Left lung (tissue), 10 donors: ENCODE measurements around the gene CREB3. TPM values are rescaled to one million over a fixed set of nuclear protein-coding genes. Genes with fewer than 3 reads are reported as not detected.

ENCODE experiments used
- ATAC-seq: fragments of 200-7000 bp; cut with Tn5 transposase; one replicate; pipeline ENCODE4 v1.9.1; 2020; ENCODE audit warnings: moderate library complexity
- DNase-seq, 4 donors: peaks; one replicate each; pipeline ENCODE4 v3.0.0-alpha.2; 2013 to 2020
- H3K27ac ChIP-seq, 2 donors: fragments of 200-600 bp; sonication (generic) in 1 of 2; one replicate each; pipeline versions ENCODE4 v1.5.0 to v1.8.0; 2020 to 2021
- H3K27me3 ChIP-seq, 2 donors: fragments of 200-600 bp; sonication (generic) in 1 of 2; one replicate each; pipeline versions ENCODE4 v1.5.0 to v1.8.0; 2020 to 2021
- H3K36me3 ChIP-seq, 2 donors: fragments of 200-600 bp; sonication (generic) in 1 of 2; one replicate each; pipeline versions ENCODE4 v1.5.0 to v1.8.0; 2020 to 2021
- H3K4me1 ChIP-seq, 2 donors: fragments of 200-600 bp; one replicate each; pipeline ENCODE4 v1.8.0; 2021
- H3K4me3 ChIP-seq, 2 donors: fragments of 200-600 bp; sonication (generic) in 1 of 2; one replicate each; pipeline versions ENCODE4 v1.5.0 to v1.8.0; 2020 to 2021; ENCODE audit warnings: mild to moderate bottlenecking in 1 of 2
- H3K9me3 ChIP-seq, 2 donors: fragments of 200-600 bp; sonication (generic) in 1 of 2; one replicate each; pipeline versions ENCODE4 v1.5.0 to v1.8.0; 2020 to 2021
- intact Hi-C, 2 donors: fragments of 100-400 bp; cut with DNase I; formaldehyde crosslinking; loops; one replicate each; pipeline versions ENCODE4 v1.11.2 to v1.14.2; 2022
- polyA plus RNA-seq, 6 donors: library from polyadenylated mRNA; unstranded; fragments of 120-200 nt; gene quantifications; one replicate each; pipeline ENCODE4 v1.2.1, GENCODE V29; 2013; ENCODE audit not compliant: insufficient read length in 6 of 6
- total RNA-seq, 2 donors: library from RNA; stranded (reverse); fragmentation: NEBNext Ultra II Directional; extraction: Animal tissue kit (Norgen Biotek cat#: 25700); gene quantifications; one replicate each; pipeline ENCODE4 v1.2.1, GENCODE V29; 2021
- TF ChIP-seq, protein P1 (sequence below), 2 donors: fragments of 200-600 bp; sonication (generic) in 1 of 2; IDR thresholded peaks; one replicate each; pipeline versions ENCODE4 v1.5.0 to v1.8.0; 2021; ENCODE audit warnings: antibody characterized with exemption in 2 of 2
- donor health status: DM: no; HTN: yes; CAD: no.
- donor health status: DM: no; HTN: no; CAD: no.

CREB3 gene
- total and polyA plus RNA-seq, 8 donors: 31.2 to 42.4 (median 39.8) TPM

DNA sequence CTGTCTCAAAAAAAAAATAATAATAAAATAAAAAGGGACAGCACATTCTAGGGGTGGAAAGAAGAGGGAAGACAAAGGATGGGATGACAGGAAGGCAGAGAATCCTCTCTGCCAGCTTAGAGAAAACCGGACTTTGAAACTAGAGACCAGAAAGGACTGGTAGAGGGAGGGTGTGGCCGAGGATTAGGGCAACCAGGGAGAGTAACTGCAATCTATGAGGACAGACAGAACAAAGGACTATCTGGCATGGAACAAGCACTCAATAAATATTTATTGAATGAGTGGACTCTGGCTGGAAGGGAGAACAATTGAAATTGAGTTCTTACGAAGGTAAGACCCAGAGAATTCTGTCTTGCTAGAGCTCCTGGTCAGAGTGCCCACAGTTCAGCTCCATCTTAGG is 14.1 kb downstream of the CREB3 start:
- Histone ChIP-seq H3K9me3 (no peaks in the 10 kb centered on the region), H3K27ac (peak overlapping the region in 1 of 2 donors; percentile 16), H3K27me3 (no peaks in the 10 kb centered on the region), H3K4me1 (peaks cover 28 to 68% of the 10 kb centered on the region in 2 donors), H3K36me3 (peaks cover 6 to 44% of the 10 kb centered on the region in 2 donors), H3K4me3 (peak overlapping the region; percentile 83 to 93)
- intact Hi-C loops: no loop called here
- DNase-seq: no peak
- ATAC-seq: no peak
- TF ChIP-seq, protein P1, sequence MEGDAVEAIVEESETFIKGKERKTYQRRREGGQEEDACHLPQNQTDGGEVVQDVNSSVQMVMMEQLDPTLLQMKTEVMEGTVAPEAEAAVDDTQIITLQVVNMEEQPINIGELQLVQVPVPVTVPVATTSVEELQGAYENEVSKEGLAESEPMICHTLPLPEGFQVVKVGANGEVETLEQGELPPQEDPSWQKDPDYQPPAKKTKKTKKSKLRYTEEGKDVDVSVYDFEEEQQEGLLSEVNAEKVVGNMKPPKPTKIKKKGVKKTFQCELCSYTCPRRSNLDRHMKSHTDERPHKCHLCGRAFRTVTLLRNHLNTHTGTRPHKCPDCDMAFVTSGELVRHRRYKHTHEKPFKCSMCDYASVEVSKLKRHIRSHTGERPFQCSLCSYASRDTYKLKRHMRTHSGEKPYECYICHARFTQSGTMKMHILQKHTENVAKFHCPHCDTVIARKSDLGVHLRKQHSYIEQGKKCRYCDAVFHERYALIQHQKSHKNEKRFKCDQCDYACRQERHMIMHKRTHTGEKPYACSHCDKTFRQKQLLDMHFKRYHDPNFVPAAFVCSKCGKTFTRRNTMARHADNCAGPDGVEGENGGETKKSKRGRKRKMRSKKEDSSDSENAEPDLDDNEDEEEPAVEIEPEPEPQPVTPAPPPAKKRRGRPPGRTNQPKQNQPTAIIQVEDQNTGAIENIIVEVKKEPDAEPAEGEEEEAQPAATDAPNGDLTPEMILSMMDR (IDR thresholded peaks at IDR 0.05): no peak

DNA sequence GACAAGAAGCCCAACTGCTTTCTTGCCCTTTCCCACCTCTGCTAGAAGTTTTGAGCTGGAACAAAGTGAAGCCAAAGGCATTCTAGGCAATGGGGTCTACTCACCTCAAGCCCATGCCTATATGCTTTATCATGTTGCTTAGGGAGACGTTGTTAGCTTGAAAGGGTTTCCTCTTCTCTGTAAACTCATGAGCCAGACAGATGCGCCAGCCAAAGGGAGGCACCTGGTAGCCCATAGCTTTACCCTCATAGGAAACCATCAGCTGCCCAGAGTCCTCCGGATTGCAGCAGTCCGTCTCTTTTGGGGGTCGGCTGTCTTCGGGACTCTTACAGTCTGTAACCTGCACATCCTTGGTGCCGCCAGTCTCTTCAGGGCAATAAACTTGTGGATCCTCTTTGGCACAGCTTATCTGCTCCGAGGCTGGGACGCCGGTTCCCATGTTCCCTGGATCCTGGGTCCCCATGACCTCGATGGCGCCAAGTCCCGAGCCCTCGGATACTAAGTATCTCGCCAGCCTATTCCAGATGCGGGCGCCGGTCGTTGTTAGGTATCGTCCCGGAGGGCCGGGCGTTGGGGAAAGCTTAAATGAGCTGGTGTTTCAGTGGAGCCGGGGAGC is 15.9 kb downstream of the CREB3 start:
- Histone ChIP-seq H3K4me3 (peak overlapping the region; percentile 83 to 93), H3K27me3 (no peaks in the 10 kb centered on the region), H3K27ac (peak overlapping the region; percentile 90 to 91), H3K4me1 (peaks cover 28 to 65% of the 10 kb centered on the region in 2 donors), H3K9me3 (no peaks in the 10 kb centered on the region), H3K36me3 (peaks cover 2 to 44% of the 10 kb centered on the region in 2 donors)
- DNase-seq (no peak), ATAC-seq (no peak)
- intact Hi-C loops: no loop called here
- TF ChIP-seq, protein P1 (IDR thresholded peaks at IDR 0.05): no peak

DNA sequence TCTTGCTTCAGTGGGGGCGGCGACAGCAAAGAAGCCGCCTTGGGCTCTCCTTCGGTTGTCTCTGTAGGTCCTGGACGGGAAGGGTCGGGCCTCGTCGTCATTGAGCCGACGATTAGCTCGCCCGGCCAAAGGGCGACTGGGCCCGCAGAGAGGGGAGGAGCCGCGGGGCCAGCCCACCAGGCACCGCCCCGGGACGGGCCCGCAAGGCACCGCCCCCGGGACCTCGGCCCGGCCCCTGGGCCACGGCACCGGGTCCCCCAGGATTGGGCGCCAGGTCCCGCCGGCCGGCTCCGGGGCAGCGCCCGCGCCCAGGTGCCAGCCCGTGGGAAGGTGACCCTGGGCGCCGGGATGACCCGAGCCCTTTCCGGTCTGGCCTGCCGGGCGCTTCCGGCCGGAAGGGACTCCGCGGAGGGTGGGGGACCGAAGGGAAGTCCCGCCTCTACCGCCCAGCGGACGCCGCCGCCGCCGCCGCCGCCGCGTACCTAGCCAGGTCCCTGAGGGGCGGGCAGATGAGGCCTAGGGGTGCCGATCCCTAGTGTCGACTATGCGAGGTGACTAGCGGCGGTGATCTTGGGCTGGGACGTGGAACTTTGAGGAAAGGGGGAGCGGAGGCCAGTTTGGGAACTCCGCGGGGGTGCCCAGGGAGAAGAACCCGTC is 16.5 kb downstream of the CREB3 start, which contains the start of the genes GBA2 and RGP1:
Gene GBA2 (minus strand): TSS at position 371 of the 657 bp plus-strand sequence. CDS start 524 bp downstream, outside the sequence.
Gene RGP1 (plus strand): TSS at position 430 of the 657 bp plus-strand sequence. CDS start 469 bp downstream, outside the sequence.
- ATAC-seq (peak; percentile 94), DNase-seq (peak; percentile 71 to 97 (median 84))
- no peaks in the 10 kb centered on the region for H3K27me3 ChIP-seq
- H3K4me3 ChIP-seq: peak within 1 kb of the TSS; percentile 83 to 93
- TF ChIP-seq, protein P1 (IDR thresholded peaks at IDR 0.05): no peak
- peaks cover 28 to 59% of the 10 kb centered on the region in 2 donors for H3K4me1 ChIP-seq
- H3K36me3 ChIP-seq: peaks cover 0 to 44% of the 10 kb centered on the region in 2 donors
- no peaks in the 10 kb centered on the region for H3K9me3 ChIP-seq
- intact Hi-C loops: no loop called here
- H3K27ac ChIP-seq: peak within 1 kb of the TSS; percentile 90 to 91

DNA sequence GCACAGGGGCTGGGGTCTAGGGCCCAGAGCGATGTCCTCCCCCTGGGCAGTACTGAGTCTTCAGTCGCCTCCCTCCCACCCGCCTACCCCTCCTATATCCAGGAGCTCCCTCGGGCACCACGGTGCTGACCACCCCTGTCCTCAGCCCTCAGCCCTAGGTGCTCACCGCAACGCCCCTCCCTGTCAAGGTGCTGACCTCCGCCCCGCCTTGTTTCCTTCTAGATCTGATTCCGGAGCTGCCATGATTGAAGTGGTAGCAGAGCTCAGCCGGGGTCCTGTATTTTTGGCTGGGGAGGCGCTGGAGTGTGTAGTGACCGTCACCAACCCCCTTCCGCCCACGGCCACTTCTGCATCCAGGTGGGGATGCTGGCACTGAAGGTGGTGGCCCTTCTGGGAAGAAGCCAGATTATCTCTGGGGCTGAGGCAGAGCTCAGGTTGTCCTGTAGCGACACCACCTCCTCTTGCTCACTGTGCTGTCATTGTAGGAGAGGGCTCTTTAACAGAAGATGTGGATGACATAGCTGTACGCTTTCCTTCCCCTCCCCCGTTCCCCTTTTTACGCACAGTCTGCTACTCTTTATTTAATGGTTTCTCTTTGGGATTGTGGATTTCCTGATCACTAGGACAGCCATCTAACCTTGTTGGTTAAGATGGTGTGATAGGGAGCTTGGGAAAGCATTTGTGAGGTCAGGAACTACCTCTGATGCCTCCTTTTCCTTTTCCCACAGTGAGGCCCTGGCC is 17.2 kb downstream of the CREB3 start:
- Histone ChIP-seq H3K4me1 (peaks cover 27 to 53% of the 10 kb centered on the region in 2 donors), H3K4me3 (peak overlapping the region; percentile 83 to 93), H3K27ac (peak overlapping the region; percentile 90 to 91), H3K36me3 (peaks cover 0 to 44% of the 10 kb centered on the region in 2 donors), H3K9me3 (no peaks in the 10 kb centered on the region), H3K27me3 (no peaks in the 10 kb centered on the region)
- TF ChIP-seq, protein P1 (IDR thresholded peaks at IDR 0.05): no peak
- DNase-seq: peak in 1 of 4 donors; percentile 54
- intact Hi-C loops: no loop called here
- ATAC-seq: peak; percentile 65

DNA sequence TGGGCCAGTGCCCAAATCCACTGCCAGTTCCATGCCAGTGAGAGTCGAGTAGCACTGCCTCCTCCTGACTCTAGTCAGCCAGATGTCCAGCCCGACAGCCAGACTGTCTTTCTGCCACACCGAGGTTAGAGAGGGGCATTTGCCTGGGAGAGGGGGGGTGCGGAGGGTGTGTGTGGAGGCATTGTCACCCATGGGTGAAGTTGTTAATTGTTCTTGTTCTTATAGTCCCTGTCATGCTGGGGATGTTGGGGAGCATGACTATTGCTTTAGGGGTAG is 17.7 kb downstream of the CREB3 start:
- peak overlapping the region; percentile 90 to 91 for H3K27ac ChIP-seq
- peak overlapping the region in 1 of 2 donors; percentile 93 for H3K4me3 ChIP-seq
- H3K9me3 ChIP-seq: no peaks in the 10 kb centered on the region
- H3K36me3 ChIP-seq: peaks cover 0 to 47% of the 10 kb centered on the region in 2 donors
- TF ChIP-seq, protein P1 (IDR thresholded peaks at IDR 0.05): no peak
- intact Hi-C loops: no loop called here
- H3K4me1 ChIP-seq: peaks cover 23 to 47% of the 10 kb centered on the region in 2 donors
- H3K27me3 ChIP-seq: no peaks in the 10 kb centered on the region
- DNase-seq: no peak
- no peak for ATAC-seq
